Kidney capillary endothelial cell (primary cell): ENCODE measurements around the gene PDZD4.

ENCODE experiments used
- DNase-seq: peaks from one replicate; pipeline ENCODE4 v3.0.0-alpha.2; 2018; ENCODE audit warnings: low spot score

The PDZD4 gene

GRCh38 chrX:153868576-153869472, 38.5 kb upstream of the PDZD4 start:
- DNase-seq: no peak

GRCh38 chrX:153867671-153868070, 37.3 kb upstream of the PDZD4 start:
- DNase-seq: no peak

- no peak for DNase-seq
These were observed 36.8 kb upstream of the PDZD4 start for GRCh38 chrX:153867139-153867538.

GRCh38 chrX:153866302-153867019, 36.1 kb upstream of the PDZD4 start:
- DNase-seq: no peak

- DNase-seq: no peak
These were observed 35.3 kb upstream of the PDZD4 start for GRCh38 chrX:153865685-153866084.

- no peak for DNase-seq
These were observed 34.9 kb upstream of the PDZD4 start for GRCh38 chrX:153865321-153865580.

- DNase-seq: no peak
These were observed 34.4 kb upstream of the PDZD4 start for GRCh38 chrX:153864561-153865320.

GRCh38 chrX:153864101-153864500, 33.8 kb upstream of the PDZD4 start:
- DNase-seq: no peak

- no peak for DNase-seq
These were observed 33.1 kb upstream of the PDZD4 start for GRCh38 chrX:153863251-153863991.

- DNase-seq: no peak
These were observed 32.3 kb upstream of the PDZD4 start for GRCh38 chrX:153862369-153863250.

- no peak for DNase-seq
These were observed 31.5 kb upstream of the PDZD4 start for GRCh38 chrX:153861733-153862310.

GRCh38 chrX:153861151-153861550, 30.8 kb upstream of the PDZD4 start:
- DNase-seq: no peak

GRCh38 chrX:153857348-153857903, 27.1 kb upstream of the PDZD4 start:
- DNase-seq: no peak

- no peak for DNase-seq
These were observed 24.4 kb upstream of the PDZD4 start for GRCh38 chrX:153854702-153855101.

GRCh38 chrX:153853902-153854267, 23.5 kb upstream of the PDZD4 start:
- no peak for DNase-seq

GRCh38 chrX:153853180-153853901, 23.0 kb upstream of the PDZD4 start:
- no peak for DNase-seq

- no peak for DNase-seq
These were observed 21.6 kb upstream of the PDZD4 start for GRCh38 chrX:153851981-153852380.

GRCh38 chrX:153848325-153848724, 18.0 kb upstream of the PDZD4 start:
- no peak for DNase-seq

- no peak for DNase-seq
These were observed 15.5 kb upstream of the PDZD4 start for GRCh38 chrX:153845842-153846241.

GRCh38 chrX:153845195-153845594, 14.9 kb upstream of the PDZD4 start:
- DNase-seq: no peak
